ENCODE data around the gene PRKCZ. TPM values are rescaled to one million over a fixed set of nuclear protein-coding genes. Genes with fewer than 3 reads are reported as not detected.
A peak's percentile ranks its signal among the peaks of the same experiment; 100 is the strongest.

The PRKCZ gene
- total RNA-seq, 1 donor from 2014 or later = 20.8 TPM

DNA sequence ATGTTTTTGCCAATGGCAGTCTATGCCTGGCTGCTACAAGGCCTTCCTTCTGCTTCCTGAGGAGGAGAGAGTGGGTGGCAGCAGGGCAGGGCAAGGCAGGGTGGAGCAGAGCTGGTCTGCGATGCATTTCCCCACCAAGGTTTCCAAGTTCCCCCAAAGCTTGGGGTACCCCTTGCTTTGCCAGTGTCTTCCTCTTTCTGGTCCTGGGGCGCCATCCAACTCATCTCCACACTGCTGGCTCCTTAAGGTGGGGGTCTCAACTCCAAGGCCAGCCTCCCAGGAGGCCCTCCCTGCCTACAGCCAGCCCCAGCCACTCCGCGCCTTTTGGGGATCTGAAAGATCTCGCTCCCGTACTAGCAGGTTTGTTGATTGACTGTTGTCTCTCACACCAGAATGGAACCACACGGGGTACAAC is 174.0 kb downstream of the PRKCZ start:
- ATAC-seq (no peak), DNase-seq (no peak)
- intact Hi-C loops (cut with micrococcal nuclease) = no loop called here

DNA sequence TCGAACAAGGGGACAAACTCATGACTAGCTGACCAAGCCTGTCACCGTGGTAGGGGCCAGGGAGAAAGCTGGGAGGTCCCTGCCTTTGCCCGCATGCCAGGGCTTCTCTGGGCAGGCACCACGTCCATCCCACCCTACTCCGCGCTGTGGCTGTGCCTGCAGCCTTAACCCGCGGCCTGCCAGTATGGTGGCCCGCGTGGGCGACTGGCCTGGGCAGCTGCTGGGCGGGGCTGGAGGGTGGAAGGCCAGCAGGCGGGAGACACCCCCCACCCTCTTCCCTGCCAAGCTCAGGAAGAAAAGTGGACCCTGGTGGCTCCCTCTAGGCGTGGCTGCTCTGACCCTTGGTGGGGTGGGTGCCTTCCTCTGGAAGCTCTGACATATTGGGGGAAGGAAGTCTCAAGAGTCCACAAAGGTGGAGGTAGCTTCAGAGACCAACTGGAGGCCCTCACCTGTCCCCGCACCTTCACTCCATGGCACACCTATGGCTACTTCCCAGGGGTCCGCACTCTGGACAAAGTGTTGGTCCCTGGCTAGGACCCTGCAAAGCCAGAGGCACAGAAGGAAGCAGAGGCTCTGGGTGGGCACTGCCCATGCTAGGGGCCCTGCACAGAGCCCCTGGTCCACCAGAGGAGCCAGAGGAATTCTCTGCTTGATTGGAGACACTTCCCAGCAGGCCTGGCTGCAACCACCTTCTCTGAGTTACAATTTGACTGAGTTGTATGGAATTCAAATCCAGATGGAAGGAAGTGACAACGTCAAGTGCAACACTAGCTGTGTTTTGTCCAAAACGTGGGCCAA is 174.6 kb downstream of the PRKCZ start:
- peak; percentile 34 for DNase-seq
- intact Hi-C loops (cut with micrococcal nuclease) = no loop called here
- no peak for ATAC-seq

DNA sequence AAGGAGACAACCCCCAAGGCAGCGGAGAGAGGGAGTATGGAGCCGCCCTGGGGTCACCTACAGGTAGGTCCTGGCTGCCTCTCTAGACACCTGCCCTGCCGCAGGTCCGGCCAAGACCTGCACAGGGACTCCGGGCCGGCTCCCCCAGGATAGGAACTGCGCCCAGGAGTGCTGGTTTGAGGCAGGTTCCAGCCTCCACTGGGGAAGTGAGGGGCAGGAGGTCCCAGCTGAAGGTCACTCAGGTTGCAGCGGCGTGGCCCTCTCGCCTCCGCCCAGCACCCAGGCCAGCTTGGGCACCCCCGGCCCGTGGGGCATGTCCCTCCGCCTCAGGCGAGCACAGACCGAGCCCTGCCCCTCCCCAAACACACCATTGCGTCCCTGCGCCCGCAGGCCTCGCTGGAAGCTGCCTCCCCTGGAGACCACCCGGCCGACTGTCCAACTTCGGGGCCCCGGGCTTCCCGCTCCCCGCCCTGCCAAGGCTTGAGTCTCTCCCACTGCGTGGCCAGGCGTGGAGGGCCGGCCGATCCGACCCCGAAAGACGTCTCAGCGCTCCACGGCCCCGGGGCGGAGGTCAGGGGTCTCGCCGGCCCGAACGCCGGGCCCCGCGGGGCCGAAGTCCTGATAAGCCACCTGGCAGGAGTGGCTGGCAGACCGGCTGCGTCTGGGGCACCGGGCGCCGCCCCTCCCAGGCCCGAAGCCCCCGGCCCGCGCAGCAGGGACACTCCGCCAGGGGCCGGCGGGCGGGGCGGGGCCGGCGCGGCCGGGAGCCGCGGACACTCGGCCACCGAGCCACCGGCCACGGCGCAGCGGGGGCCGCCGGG is 176.5 kb downstream of the PRKCZ start:
- intact Hi-C loops (cut with micrococcal nuclease) = no loop called here
- DNase-seq (peak; percentile 59), ATAC-seq (peak; percentile 0)

- ATAC-seq (peak; percentile 87), DNase-seq (peak; percentile 99)
- intact Hi-C loops (cut with micrococcal nuclease) = no loop called here
Observed at GRCh38 chr1:2227346-2228156, 177.3 kb downstream of the PRKCZ start.

- intact Hi-C loops (cut with micrococcal nuclease) = no loop called here
- DNase-seq = peak; percentile 34
- no peak for ATAC-seq
Observed at GRCh38 chr1:2228157-2228594, 178.0 kb downstream of the PRKCZ start, which contains the start of gene SKI. SKI (plus strand) TSS chr1:2228319; CDS start chr1:2228767, 448 bp downstream.

DNA sequence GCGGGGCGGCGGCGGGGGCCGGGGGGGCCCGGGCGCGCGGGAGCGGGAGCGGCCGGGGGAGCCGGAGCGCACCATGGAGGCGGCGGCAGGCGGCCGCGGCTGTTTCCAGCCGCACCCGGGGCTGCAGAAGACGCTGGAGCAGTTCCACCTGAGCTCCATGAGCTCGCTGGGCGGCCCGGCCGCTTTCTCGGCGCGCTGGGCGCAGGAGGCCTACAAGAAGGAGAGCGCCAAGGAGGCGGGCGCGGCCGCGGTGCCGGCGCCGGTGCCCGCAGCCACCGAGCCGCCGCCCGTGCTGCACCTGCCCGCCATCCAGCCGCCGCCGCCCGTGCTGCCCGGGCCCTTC is 178.5 kb downstream of the PRKCZ start:
- DNase-seq (peak; percentile 66), ATAC-seq (no peak)
- intact Hi-C loops (cut with micrococcal nuclease) = no loop called here

DNA sequence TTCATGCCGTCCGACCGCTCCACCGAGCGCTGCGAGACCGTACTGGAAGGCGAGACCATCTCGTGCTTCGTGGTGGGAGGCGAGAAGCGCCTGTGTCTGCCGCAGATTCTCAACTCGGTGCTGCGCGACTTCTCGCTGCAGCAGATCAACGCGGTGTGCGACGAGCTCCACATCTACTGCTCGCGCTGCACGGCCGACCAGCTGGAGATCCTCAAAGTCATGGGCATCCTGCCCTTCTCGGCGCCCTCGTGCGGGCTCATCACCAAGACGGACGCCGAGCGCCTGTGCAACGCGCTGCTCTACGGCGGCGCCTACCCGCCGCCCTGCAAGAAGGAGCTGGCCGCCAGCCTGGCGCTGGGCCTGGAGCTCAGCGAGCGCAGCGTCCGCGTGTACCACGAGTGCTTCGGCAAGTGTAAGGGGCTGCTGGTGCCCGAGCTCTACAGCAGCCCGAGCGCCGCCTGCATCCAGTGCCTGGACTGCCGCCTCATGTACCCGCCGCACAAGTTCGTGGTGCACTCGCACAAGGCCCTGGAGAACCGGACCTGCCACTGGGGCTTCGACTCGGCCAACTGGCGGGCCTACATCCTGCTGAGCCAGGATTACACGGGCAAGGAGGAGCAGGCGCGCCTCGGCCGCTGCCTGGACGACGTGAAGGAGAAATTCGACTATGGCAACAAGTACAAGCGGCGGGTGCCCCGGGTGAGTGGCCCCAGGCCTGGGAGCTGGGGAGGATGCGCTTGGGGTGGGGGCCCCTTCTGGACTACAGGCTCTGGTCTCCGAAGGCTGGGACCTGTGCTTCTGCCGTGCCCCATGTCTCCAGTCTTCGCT is 179.0 kb downstream of the PRKCZ start:
- intact Hi-C loops (cut with micrococcal nuclease) = no loop called here
- ATAC-seq (peak; percentile 42), DNase-seq (peak; percentile 89)

DNA sequence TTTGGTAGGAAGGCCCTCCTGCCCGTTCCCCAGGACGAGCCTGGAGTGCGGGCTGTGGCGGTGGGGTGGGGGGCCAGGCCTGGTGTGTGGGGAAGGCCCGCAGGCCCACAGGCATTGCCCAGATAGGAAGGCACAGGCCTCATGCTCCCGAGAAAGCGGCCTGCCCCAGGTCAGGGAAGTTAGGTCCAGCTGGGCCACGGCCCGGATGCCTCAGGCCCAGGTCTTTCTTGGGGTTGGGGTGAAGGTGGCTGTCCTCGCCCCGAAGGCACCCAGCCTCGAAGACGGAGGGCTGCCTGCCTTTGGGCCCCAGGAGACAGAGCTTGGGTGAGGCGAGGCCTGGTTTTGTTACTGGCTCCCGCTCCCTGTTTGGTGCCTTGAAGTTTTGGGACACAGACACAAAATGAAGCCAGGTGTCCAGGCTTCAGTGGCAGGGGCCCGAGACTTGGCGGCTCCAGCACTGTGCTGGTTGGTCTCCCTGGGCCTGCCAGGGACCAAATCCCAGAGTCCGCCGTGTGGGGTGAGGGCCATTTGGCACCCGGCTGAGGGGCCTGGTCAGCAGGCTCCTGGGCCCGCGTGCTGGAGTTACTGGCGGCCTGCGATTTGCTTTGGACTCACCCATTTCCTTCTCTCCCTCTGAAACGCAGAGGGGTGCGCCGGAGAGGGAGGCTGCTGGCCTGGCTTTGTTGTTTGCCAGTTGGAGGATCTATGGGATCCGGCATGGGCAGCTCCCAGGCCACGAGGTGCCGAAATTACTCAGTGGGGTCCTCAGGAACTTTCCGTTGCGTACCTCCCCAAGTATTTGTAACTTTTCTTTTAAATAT is 179.9 kb downstream of the PRKCZ start:
- DNase-seq = peak; percentile 69
- intact Hi-C loops (cut with micrococcal nuclease) = no loop called here
- ATAC-seq = peak; percentile 0

DNA sequence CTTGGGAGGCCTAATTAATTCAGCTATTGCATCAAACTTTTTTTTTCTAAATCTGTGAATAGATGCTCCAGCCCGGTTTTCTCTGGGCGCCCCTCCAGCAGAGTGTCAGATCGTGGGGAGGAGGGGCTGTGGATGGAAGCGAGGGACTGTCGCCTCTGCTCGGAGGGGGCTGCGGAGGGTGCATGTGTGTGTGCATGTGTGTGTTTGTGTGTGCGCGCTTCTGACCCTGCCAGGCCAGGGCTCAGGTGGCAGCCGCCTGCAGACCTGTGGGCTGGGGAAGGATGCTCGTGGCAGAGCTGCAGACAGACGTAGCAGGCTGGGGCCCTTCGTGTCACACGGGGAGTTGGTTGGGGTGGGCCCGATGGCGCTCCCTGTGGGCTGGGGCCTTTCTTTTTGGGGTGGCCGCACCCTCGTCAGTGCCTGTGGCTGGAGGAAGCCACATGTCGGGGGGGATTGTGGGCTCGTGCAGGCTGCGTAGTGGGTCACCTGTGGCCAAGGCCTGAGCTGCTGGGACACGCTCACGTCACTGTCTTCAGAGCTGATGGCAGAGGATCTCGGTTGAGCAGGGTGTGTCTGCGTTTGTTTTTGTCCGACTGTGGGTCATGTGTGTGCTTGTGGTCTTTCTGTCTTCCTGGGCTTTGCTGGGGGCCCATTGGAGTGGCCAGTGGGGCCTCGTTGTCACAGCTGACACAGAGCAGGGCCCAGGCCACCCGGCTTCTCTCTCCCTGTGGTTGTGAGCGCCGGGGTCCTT is 180.7 kb downstream of the PRKCZ start:
- intact Hi-C loops (cut with micrococcal nuclease) = no loop called here
- ATAC-seq (no peak), DNase-seq (peak; percentile 51)

DNA sequence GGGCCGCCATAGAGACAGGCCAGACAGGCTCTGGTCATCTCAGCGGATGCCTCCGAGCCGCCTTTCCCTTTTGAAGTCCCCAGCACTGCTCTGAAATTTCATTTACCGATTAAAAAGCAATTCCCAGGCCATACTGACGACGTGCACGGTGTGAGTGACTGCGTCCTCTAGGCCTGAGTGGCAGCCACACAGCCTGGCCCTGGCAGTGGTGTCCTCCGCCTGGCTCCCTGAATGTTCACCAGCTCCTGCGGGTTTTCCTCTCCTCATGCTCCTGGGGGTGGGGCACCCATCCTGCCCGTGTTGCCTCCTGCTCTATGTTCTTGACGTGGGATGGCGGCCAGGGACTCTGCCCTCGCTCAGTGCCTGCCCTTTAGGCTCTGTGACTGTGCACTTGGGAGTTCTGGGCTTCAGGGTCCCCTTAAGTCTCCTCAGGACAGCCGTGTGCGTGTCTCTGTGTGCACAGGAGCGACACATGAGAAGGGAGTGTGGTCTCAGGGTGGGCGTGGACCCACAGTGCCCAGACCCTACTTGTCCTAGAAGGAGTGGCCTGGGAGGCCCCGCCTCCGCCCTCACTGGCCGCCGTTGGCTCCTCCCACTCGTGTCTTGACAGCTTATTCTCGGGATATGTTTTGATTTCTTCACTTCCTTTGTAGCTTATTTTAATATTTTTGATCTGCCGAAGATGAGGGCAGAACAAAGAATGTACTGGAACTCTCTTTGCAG is 181.5 kb downstream of the PRKCZ start:
- DNase-seq = peak; percentile 88
- intact Hi-C loops (cut with micrococcal nuclease) = no loop called here
- ATAC-seq = peak; percentile 27

- intact Hi-C loops (cut with micrococcal nuclease) = no loop called here
- ATAC-seq (no peak), DNase-seq (peak; percentile 34)
Observed at GRCh38 chr1:2232255-2232915, 182.2 kb downstream of the PRKCZ start.

GRCh38 chr1:2232916-2233438 is 182.8 kb downstream of the PRKCZ start:
- DNase-seq (peak; percentile 49), ATAC-seq (no peak)
- intact Hi-C loops (cut with micrococcal nuclease) = no loop called here

DNA sequence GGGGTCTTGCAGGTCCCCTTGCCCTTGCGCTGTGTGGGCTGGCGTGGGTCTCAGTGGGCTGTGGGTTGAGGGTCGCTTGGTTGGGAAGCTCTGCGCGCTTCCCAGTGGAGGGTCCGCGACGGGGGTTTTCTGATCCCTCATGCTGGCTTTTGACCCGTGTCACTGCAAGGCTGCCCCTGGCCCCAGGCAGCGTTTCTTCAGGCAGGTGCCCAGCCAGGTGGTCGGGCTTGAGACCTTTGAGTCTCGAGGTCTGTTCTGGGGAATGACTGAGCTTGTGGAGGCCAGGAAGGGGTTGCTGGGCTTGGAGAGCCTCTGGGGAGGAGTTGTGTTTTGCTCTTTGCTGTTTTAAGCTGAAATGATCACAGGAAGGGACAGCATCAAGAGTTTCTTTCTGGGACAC is 183.3 kb downstream of the PRKCZ start:
- DNase-seq = peak; percentile 26
- intact Hi-C loops (cut with micrococcal nuclease) = no loop called here
- ATAC-seq = no peak

- ATAC-seq = peak; percentile 70
- DNase-seq = peak; percentile 93
- intact Hi-C loops (cut with micrococcal nuclease) = no loop called here
Observed at GRCh38 chr1:2233997-2234761, 184.0 kb downstream of the PRKCZ start.

DNA sequence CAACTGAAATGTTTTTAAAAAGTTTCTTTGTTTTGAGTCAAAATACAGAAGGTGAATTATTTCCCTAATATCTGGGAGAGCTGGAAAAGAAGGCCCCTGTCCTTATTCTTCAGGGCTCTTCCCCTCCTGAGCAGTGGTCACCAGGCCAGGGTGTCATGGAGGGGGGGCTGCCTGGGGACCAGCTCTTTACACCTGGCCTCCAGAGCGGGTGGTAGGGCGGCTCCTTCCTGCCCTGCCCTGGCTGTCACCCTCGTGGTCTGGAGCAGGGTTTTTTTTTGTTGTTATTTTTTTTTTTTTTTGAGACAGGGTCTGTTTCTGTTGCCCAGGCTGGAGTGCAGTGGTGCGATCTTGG is 184.5 kb downstream of the PRKCZ start:
- peak; percentile 9 for ATAC-seq
- DNase-seq = peak; percentile 56
- intact Hi-C loops (cut with micrococcal nuclease) = no loop called here
